CD4-positive, alpha-beta T cell treated with Interleukin-1 beta for 1 hour (primary cell): ENCODE data around the gene NFE2L1.
"Not testable (repeated sequence)": the region's sequence is repeated elsewhere in the genome, so short reads cannot be mapped to it uniquely, and the experiment has no call there.

ENCODE experiments used
- DNase-seq, 2 donors: peaks; one replicate each; pipeline ENCODE4 v3.0.0-alpha.2; 2020 to 2022

NFE2L1 gene

DNA sequence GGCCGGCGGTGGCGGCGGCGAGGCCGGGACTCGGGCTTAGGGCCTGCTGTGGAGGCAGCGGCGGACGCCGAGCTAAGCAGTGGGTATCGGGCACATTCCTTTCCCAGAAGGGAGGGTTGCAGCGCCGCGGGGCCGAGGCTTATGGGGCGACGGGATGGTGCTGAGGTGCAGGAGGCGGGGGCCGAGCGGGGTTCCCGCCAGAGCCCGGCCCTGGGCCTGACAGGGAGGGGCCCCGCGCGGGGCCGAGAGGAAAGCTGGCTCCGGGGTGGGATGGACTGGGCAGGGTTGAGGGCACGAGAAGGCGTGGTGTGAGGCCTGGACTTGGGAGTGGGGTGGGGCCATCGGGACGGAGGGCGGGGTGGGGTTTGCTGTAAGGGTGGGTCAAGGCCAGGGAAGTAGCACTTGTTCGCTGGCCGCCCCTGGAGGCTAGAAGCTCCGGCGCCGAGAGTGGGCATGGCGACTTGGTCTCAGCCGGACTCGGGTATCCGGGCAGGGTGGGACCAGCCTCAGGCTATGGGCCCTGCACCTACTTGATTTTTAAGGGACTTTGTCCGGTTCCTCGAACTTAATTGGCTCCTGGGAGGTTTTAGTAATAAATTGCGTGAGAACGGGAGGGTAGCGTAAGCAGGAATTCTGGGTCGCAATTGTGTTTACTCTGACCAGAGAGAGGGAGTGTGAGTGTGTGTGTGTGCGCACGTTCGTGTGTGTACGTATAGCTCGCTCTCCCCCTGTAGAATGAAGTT lies 396 bp downstream of the NFE2L1 start:
- peak; percentile 43 to 48 for DNase-seq

DNA sequence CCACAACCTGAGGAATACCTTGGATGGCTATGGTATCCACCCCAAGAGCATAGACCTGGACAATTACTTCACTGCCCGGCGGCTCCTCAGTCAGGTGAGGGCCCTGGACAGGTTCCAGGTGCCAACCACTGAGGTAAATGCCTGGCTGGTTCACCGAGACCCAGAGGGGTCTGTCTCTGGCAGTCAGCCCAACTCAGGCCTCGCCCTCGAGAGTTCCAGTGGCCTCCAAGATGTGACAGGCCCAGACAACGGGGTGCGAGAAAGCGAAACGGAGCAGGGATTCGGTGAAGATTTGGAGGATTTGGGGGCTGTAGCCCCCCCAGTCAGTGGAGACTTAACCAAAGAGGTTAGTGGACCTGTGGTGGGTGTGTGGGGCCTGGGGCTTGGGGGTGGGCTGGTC lies 3.1 kb downstream of the NFE2L1 start:
- DNase-seq = no peak

DNA sequence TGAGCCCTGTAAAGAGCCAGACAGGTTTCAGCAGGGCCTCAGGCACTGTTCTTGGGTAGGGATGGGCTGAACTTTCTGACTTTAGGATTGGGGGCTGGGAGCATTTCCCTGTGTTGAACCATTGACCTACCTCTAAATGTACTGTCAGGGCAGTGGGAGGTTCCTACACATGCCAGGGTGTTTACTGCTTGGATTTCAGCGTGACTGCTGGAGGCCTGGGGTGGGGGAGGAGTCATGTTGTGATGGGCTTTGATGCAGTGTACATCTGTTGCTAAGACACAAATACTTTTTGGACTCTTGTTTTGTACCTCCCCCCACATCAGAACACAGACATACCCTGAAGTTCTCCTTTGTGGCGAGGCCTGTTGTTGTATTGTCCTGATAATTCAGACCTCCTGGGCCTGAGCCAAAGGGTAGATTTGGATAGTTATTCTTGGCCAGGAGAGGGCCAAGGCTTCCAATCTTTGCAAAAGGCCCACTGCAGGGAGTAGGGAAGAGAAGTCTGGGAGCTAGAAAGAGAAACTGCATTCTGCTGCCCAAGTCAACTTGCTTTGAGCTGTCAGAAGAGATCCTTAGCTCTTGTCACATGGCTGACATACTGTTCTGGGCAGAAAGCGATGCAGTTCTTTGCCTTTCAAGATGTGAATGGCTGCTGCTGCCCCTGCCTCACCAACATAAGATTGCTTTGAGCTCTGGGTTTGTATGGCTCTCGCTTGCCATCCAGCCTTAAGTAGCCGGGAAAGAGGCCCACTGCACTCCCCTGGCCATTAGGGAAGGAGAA lies 3.7 kb downstream of the NFE2L1 start:
- DNase-seq = peak in 1 of 2 donors; percentile 28

DNA sequence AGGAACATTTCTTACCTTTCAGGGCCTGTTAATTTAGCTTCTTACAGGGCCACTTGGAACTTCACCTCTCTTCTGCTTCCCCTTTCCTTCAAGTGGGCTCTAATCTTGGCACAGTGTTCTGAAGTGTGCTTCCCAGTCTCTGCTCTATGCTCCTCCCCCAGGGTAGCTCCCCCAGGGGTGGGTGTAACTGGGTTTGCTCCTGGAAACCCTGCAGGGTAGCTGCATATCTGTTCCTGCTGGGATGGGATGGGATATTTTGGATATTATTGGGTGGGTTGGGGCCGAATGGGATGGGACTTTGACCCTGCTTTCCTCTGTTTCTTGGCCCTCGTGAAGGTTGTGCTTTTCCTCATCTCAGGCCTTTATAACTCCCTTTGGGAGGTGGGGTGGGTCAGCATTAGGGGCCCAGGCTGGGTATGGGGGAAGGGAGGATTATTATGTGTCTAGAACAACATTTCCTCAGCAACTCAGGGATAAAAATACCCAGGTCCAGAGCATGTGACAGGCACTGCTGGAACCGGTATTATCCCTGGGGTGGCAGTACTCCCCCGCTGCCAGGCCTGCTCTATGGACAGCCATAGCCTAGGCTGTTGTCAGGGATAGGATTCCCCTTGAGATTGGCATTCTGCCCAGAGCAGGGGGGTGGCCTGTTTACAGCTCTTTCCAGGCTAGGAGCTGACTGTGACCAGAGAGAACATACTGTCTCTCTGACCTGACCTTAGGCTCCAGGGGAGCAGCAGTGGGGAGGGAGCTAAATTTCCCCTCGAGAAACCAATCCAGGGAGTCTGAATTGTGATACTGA lies 5.0 kb downstream of the NFE2L1 start:
- DNase-seq = no peak

DNA sequence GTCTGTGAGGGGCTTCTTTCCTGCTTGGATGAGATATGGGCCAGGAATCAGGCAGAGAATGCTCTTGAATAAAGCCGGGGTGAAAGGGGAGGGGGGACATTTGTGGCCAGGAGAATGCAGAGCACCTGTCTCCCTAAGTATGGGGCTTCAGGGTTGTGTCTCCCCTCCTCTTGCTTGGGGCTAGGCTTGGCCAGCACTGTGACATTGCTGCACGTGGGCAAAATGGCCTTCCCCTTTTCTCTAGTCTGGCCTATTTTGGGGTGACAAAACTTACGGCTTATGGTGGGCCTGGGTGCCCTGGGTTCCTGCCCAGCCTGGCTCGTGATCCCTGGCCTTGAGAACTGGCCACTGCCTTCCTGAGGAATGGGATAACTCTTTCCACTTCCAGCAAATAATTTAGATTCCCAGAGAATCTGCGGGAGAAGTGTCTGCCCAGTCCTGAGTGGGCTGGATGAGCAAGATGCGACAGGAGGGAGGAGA lies 5.6 kb downstream of the NFE2L1 start:
- no peak for DNase-seq

DNA sequence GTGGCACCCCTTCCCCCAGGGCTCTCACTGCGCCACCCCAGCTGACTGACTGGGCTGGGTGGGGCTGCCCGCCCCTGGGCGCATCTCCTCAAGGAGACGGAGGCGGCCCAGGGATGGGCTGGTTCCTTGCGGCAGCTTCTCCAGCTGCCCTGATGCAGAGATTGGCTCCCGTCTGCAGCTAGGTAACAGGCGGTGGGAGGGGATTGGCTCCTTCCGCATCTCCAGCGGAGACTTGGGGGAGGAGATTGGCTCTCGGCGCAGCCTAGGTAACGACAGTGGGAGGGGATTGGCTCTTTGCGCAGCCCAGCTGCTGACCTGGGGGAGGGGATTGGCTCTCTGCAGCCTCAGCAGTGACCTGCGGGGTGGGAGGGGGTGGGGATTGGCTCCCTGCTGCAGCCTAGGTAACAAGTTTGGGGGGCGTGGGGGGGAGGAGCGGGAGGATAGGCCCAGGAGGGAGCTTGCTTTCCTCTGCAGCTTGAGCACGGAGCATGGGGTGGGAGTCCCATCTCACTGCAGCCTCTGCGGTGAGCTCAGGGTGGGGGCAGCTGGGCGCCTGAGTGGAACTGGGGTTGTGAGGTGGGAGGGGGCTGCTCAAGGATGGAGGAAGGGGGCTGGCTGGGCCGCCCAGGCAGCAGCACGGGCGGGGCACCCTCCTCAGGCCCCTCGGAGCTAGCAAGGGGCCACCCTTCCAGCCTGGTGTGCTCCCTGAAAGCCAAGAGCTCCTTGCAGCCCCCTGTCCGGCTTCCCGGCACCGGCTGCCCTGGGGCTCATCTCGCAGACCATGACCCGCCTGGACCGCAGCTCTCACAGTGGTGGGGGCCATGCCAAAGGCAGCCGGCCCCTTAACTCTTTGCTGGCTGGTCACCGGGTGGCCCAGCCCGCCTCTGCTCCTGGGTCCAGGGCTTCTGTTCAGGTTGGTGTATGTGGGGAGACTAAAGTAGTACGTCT lies 6.4 kb downstream of the NFE2L1 start:
- DNase-seq = no peak

DNA sequence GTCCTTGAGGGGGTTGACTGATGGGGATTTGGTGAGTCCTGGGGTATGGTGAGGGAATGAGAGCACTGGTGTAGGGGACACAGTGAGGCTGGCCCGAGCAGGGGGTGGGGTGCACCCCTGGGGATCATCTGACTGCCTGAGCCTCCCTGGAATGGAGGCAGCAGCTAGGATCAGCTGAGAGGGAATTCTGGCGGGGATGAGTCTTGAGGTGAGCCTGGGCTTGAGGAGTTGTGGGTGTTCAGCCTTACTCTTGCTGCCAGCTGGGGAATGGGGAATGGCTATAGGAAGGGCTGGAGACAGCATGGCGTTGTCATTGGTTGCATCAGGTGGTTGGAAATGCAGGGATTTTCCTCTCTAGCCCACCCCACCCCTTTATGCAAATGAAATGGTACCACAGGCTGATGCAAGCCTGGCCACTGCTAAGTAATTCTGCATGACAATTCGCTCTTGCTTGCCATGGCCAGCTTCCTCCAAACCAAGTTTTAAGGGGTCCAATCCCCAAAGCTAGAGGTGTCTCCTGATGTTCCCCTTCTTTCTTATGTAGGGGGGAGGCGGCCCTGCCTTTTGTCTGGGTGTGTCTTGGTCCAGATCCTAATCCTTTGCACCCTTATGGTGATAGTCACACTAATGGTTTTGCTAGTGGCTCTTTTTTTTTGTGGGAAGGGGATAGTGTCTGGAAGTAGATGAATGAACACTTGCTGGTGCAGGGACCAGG lies 7.5 kb downstream of the NFE2L1 start:
- DNase-seq = peak in 1 of 2 donors; percentile 14

DNA sequence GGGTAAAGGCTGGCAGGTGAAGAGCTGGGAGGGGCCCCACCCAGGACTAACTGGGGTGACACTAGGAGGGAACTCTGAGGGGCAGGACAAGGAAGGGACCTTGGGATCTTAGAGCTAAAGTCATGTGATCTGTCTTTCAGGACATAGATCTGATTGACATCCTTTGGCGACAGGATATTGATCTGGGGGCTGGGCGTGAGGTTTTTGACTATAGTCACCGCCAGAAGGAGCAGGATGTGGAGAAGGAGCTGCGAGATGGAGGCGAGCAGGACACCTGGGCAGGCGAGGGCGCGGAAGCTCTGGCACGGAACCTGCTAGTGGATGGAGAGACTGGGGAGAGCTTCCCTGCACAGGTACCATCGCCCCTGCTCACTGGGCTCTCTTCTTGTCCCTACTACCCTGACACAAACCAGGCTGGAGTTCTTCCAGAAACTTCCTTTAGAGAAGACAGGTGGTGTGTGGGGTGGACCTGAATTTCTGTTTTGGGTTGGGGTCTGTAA lies 8.1 kb downstream of the NFE2L1 start:
- DNase-seq = no peak

DNA sequence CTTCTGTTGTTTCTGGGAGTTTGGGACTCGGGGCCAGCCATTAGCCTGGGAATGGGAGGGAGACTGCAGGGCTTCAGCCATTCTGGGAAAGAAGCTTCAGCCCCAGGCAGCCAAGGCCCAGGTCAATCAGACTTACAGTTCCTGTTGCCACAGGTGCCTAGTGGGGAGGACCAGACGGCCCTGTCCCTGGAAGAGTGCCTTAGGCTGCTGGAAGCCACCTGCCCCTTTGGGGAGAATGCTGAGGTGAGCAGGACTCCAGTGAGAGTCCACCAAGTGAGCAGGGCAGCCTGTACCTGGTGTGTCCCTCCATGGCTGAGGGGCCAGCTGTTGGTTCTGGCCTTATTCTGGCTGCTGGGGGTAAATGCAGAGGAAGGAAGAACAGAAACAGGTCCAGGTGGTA lies 8.7 kb downstream of the NFE2L1 start:
- DNase-seq = no peak

DNA sequence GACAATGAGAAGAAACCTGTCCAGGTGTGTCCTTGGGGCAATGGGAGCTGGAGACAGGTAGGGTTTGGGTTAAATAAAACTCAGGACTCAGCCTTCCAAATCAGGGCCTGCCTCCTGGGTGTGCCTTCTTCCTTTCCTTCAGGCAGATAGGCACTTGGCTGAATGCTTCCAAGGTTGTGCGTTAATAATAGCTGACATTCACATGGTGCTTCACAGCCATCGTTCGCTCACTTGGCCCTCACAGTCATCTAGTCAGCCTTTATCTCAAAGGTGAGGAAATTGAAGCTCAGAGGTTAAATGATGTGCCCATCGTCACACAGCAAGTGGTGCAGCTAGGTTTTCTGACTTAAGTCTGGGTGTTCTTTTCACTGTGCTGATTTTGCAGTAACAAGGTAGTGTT lies 9.5 kb downstream of the NFE2L1 start:
- no peak for DNase-seq

DNA sequence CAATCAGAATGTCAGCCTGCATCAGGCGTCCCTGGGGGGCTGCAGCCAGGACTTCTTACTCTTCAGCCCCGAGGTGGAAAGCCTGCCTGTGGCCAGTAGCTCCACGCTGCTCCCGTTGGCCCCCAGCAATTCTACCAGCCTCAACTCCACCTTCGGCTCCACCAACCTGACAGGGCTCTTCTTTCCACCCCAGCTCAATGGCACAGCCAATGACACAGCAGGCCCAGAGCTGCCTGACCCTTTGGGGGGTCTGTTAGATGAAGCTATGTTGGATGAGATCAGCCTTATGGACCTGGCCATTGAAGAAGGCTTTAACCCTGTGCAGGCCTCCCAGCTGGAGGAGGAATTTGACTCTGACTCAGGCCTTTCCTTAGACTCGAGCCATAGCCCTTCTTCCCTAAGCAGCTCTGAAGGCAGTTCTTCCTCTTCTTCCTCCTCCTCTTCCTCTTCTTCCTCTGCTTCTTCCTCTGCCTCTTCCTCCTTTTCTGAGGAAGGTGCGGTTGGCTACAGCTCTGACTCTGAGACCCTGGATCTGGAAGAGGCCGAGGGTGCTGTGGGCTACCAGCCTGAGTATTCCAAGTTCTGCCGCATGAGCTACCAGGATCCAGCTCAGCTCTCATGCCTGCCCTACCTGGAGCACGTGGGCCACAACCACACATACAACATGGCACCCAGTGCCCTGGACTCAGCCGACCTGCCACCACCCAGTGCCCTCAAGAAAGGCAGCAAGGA lies 10.4 kb downstream of the NFE2L1 start:
- no peak for DNase-seq

DNA sequence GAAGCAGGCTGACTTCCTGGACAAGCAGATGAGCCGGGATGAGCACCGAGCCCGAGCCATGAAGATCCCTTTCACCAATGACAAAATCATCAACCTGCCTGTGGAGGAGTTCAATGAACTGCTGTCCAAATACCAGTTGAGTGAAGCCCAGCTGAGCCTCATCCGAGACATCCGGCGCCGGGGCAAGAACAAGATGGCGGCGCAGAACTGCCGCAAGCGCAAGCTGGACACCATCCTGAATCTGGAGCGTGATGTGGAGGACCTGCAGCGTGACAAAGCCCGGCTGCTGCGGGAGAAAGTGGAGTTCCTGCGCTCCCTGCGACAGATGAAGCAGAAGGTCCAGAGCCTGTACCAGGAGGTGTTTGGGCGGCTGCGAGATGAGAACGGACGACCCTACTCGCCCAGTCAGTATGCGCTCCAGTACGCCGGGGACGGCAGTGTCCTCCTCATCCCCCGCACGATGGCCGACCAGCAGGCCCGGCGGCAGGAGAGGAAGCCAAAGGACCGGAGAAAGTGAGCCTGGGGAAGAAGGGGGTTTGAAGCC lies 11.0 kb downstream of the NFE2L1 start:
- no peak for DNase-seq

DNA sequence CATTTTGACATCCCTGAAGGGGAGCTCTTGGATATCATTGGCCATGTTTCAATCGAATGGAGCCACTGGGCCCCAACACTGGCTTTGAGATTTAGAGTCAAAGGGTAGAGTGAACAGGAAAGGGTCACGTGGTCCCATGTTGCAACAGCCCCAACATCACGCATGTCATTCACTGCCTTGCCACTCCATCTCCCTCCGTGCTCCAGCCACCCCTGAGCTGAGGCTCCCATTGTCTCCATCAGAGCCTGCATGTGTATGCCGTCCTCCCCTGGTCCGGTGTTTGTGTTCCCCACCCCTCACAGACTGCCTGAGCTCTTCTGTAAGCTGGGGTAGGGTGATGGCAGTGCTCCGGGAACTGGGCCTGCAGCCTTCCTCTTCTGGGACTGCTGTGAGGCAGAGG lies 12.1 kb downstream of the NFE2L1 start:
- DNase-seq = no peak

DNA sequence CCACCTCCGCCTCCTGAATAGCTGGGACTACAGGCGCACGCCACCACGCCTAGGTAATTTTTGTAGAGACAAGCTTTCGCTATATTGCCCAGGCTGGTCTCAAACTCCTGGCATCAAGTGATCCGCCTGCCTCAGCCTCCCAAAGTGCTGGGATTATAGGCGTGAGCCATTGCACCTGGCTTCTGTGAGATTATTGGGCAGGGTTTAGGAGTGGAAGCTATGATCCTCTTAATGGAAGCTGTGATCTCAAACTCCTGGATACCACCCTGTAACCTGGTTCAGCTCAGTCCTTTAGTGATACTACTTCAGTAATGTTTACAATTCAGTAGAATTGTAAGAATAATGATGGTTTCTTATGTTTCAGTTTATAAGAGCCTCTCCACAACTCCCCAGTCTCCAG lies 14.1 kb downstream of the NFE2L1 start:
- no peak for DNase-seq

DNA sequence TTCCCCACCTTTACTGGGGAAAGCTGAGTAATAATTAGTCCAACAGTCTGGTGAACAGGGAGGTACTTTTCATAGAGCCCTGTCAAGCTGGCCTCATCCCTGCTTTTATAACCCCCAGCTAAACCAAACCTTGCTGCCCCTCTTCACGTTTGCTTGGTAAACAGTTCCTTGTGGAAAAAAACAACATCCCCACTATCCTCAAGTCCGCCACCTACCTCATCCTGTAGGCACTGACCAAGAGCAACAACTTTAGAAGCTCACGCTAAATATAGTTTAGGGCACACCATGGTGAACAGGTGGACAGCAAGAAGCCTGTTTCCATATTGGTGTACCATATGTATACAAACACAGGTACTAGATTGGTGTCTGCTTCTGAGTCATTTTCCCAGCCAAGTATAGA lies 16.5 kb downstream of the NFE2L1 start:
- DNase-seq = no peak

DNA sequence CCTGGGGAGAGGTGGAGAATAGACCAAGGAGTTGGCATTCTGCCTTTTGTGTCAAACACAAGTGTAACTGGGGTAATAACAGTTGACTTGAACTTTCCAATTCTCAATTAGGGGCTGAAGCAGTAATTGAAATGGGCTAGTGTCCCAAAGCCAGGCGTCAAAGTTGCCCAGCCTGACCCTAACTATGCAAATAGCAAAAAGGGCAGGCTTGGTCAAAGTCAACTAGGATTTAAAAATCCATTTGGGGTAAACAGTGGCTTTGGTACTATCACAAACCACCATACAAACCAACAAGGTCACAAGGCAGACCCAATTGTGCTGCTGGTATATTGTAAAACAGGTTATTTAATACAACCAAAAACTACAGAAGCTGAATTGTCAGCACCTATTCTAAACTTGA lies 18.0 kb downstream of the NFE2L1 start:
- DNase-seq = no peak

DNA sequence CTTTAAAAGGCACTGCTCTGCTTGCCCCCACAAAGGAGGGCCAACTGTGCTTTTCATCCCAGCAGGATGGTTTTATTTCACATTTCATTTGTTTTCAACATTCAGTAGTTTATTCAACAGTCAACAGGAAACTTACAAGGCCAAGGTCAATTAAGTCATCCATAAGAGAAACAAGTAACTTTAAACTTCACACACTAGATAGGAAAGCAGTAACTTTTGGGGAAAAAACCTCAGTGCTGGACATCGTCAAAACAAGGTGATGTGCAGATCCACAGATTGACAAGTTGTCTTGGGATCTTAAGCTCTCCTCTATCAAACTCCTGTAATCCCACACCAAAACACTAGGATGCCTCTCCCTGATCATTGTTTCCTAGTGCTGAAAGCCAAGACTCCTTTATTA lies 18.5 kb downstream of the NFE2L1 start:
- DNase-seq = no peak

DNA sequence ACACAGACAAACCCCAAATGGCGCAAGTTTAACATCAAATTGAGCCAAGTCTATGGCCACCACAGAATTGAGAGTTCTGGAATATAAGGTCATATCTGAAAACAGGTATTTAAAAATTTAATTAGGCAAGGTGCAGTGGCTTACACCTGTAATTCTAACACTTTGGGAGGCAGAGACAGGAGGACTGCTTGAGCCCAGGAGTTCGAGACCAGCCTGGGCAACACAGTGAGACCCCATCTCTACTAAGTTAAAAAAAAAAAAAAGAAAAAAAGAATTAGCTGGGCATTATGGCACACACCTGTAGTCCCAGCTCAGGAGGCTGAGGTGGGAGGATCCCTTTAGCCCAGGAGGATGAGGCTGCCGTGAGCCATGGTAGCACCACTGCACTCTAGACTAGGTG lies 19.1 kb downstream of the NFE2L1 start:
- DNase-seq = no peak

DNA sequence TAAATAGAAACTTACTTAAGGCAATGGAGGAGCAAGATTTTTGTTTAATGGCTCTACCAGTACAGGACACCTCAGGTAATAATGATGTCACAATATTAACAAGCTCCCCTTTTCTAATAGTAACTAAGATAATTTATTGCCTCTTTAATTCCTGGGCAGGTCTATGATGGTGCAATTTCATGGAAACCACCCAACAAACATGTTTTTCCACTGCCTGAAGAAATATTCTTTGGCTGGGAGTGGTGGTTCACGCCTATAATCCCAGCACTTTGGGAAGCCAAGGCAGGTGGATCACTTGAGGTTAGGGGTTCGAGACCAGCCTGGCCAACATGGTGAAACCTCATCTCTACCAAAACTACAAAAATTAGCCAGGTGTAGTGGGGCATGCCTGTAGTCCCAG lies 19.6 kb downstream of the NFE2L1 start:
- not testable (repeated sequence) for DNase-seq

DNA sequence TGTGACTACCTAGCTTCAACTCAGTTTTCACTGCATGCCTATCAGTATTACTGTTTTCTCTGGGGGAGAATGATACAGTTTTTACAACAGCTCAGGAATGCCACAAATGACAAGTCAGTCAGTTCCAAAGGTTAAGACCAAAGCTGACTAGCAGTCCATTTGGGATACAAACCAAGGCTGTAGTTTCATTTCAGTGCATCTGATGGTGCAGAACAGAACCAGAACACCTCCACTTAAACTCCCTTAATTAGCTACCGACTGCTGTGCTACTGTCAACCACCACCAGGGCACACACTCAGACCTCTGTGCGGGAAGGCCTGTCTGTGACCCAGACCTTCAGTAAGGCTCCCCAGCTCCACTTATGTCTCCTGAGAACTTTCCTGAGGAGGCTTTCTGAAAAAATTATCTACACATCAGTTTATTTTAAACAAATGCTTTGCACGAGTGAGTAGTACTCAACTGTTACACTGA lies 20.4 kb downstream of the NFE2L1 start:
- no peak for DNase-seq
